Neural crest cell (in vitro differentiated cells): Measurements from ENCODE around the gene DRG2. TPM values are rescaled to one million over a fixed set of nuclear protein-coding genes. Genes with fewer than 3 reads are reported as not detected.

ENCODE experiments used
- DNase-seq: peaks from one replicate; pipeline ENCODE4 v3.0.0; 2021; ENCODE audit warnings: low read depth, mixed read lengths, low spot score
- H3K27ac Mint-ChIP-seq: one replicate; pipeline ENCODE4 v1.8.0; 2021; ENCODE audit warnings: mild to moderate bottlenecking, mixed read lengths; ENCODE audit not compliant: unreplicated experiment
- H3K27me3 Mint-ChIP-seq: 2 replicates; pipeline ENCODE4 v1.8.0; 2021; ENCODE audit warnings: low read depth, mild to moderate bottlenecking, mixed read lengths
- H3K36me3 Mint-ChIP-seq: 2 replicates; pipeline ENCODE4 v1.8.0; 2021; ENCODE audit warnings: low read depth, mild to moderate bottlenecking, mixed read lengths
- H3K4me1 Mint-ChIP-seq: 2 replicates; pipeline ENCODE4 v1.8.0; 2021; ENCODE audit warnings: mixed read lengths
- H3K4me3 Mint-ChIP-seq: one replicate; pipeline ENCODE4 v1.8.0; 2021; ENCODE audit warnings: mild to moderate bottlenecking, mixed read lengths
- H3K9me3 Mint-ChIP-seq: 2 replicates; pipeline ENCODE4 v1.8.0; 2021; ENCODE audit warnings: mixed read lengths
- CTCF ChIP-seq: fragments of 200-600 bp; sonication (generic); conservative IDR thresholded peaks from 2 replicates; pipeline ENCODE4 v1.5.0; 2021; ENCODE audit warnings: antibody characterized with exemption, mild to moderate bottlenecking
- total RNA-seq: library from RNA; stranded (reverse); gene quantifications from 2 replicates; pipeline ENCODE4 v1.2.1, GENCODE V29; 2021

DRG2 gene
- total RNA-seq, 1 donor from 2014 or later: 40.3 TPM

GRCh38 chr17:18045691-18046350, 41.9 kb upstream of the DRG2 start:
- no peaks in the 10 kb centered on the region for H3K9me3 Mint-ChIP-seq
- TF ChIP-seq CTCF: no peak
- no peak overlapping the region for H3K4me3 Mint-ChIP-seq
- H3K4me1 Mint-ChIP-seq: peaks cover 20% of the 10 kb centered on the region
- H3K27ac Mint-ChIP-seq: no peak overlapping the region
- DNase-seq: no peak
- peaks cover 9% of the 10 kb centered on the region for H3K36me3 Mint-ChIP-seq
- no peaks in the 10 kb centered on the region for H3K27me3 Mint-ChIP-seq

GRCh38 chr17:18055597-18055996, 32.2 kb upstream of the DRG2 start:
- Mint-ChIP-seq H3K4me3 (no peak overlapping the region), H3K27ac (no peak overlapping the region), H3K9me3 (no peaks in the 10 kb centered on the region), H3K36me3 (peaks cover 4% of the 10 kb centered on the region), H3K4me1 (no peaks in the 10 kb centered on the region), H3K27me3 (no peaks in the 10 kb centered on the region)
- no peak for TF ChIP-seq CTCF
- DNase-seq: no peak

GRCh38 chr17:18056214-18056613, 31.5 kb upstream of the DRG2 start:
- no peak for TF ChIP-seq CTCF
- Mint-ChIP-seq H3K27ac (no peak overlapping the region), H3K4me1 (no peaks in the 10 kb centered on the region), H3K27me3 (no peaks in the 10 kb centered on the region), H3K9me3 (no peaks in the 10 kb centered on the region), H3K4me3 (no peak overlapping the region), H3K36me3 (peaks cover 4% of the 10 kb centered on the region)
- DNase-seq: no peak

- no peaks in the 10 kb centered on the region for H3K4me1 Mint-ChIP-seq
- H3K27ac Mint-ChIP-seq: no peak overlapping the region
- H3K4me3 Mint-ChIP-seq: no peak overlapping the region
- no peaks in the 10 kb centered on the region for H3K9me3 Mint-ChIP-seq
- TF ChIP-seq CTCF: no peak
- H3K36me3 Mint-ChIP-seq: peaks cover 6% of the 10 kb centered on the region
- no peak for DNase-seq
- H3K27me3 Mint-ChIP-seq: no peaks in the 10 kb centered on the region
Observed at GRCh38 chr17:18059283-18059682, 28.5 kb upstream of the DRG2 start.

- no peak for DNase-seq
- no peak for TF ChIP-seq CTCF
- Mint-ChIP-seq H3K27me3 (no peaks in the 10 kb centered on the region), H3K4me1 (no peaks in the 10 kb centered on the region), H3K36me3 (peaks cover 7% of the 10 kb centered on the region), H3K4me3 (no peak overlapping the region), H3K27ac (no peak overlapping the region), H3K9me3 (no peaks in the 10 kb centered on the region)
Observed at GRCh38 chr17:18064053-18064452, 23.7 kb upstream of the DRG2 start.
